ENCODE results near the gene PDE4C. TPM values are rescaled to one million over a fixed set of nuclear protein-coding genes. Genes with fewer than 3 reads are reported as not detected.

Gene PDE4C
- total and polyA plus RNA-seq, 2 experiments from 2014 or later: 0.10 to 0.43 TPM

DNA sequence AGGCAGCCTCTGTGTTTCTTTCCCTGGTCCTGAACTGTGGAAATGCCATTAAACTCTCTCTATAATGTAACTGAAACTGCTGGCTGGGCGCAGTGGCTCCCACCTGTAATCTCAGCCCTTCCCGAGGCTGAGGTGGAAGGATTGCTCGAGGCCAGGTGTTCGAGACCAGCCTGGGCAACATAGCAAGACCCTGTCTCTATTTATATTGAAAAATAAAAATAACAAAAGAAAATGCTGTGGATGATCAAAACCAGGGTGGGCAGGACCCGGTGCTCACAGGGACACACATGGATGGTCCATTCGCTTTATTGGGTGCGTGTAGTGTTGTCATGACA lies 29.8 kb downstream of the PDE4C start:
- Histone ChIP-seq H4K20me1 (ENCODE audit: insufficient read depth, poor library complexity, severe bottlenecking) (no peaks in the 10 kb centered on the region), H3K9me2 (replicated peaks; ENCODE audit: insufficient read depth) (no peaks in the 10 kb centered on the region), H3K4me1 (ENCODE audit: insufficient read depth) (peaks cover 10% of the 10 kb centered on the region), H3K9me3 (ENCODE audit: low read depth) (no peaks in the 10 kb centered on the region), H2AFZ (no peak overlapping the region), H3K36me3 (replicated peaks; ENCODE audit: insufficient read depth, low read depth) (no peaks in the 10 kb centered on the region), H3K27me3 (no peaks in the 10 kb centered on the region), H3K4me3 (no peak overlapping the region), H3K27ac (no peak overlapping the region), H3K79me2 (no peaks in the 10 kb centered on the region), H3K4me2 (no peak overlapping the region)
- TF ChIP-seq EZH2 (IDR thresholded peaks at IDR 0.05; ENCODE audit: borderline replicate concordance): no peak
- no peak for TF ChIP-seq EZH2phosphoT487 (IDR thresholded peaks at IDR 0.05; ENCODE audit: low read depth, severe bottlenecking, unreplicated experiment)
- TF ChIP-seq, protein P1, sequence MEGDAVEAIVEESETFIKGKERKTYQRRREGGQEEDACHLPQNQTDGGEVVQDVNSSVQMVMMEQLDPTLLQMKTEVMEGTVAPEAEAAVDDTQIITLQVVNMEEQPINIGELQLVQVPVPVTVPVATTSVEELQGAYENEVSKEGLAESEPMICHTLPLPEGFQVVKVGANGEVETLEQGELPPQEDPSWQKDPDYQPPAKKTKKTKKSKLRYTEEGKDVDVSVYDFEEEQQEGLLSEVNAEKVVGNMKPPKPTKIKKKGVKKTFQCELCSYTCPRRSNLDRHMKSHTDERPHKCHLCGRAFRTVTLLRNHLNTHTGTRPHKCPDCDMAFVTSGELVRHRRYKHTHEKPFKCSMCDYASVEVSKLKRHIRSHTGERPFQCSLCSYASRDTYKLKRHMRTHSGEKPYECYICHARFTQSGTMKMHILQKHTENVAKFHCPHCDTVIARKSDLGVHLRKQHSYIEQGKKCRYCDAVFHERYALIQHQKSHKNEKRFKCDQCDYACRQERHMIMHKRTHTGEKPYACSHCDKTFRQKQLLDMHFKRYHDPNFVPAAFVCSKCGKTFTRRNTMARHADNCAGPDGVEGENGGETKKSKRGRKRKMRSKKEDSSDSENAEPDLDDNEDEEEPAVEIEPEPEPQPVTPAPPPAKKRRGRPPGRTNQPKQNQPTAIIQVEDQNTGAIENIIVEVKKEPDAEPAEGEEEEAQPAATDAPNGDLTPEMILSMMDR (IDR thresholded peaks at IDR 0.05; ENCODE audit: poor library complexity): no peak
- no peak for DNase-seq (ENCODE audit: low spot score)
- 98% methylated on average over 7 of the region's 7 CpGs for WGBS (ENCODE audit: low lambda C conversion rate, missing lambda C conversion rate)

DNA sequence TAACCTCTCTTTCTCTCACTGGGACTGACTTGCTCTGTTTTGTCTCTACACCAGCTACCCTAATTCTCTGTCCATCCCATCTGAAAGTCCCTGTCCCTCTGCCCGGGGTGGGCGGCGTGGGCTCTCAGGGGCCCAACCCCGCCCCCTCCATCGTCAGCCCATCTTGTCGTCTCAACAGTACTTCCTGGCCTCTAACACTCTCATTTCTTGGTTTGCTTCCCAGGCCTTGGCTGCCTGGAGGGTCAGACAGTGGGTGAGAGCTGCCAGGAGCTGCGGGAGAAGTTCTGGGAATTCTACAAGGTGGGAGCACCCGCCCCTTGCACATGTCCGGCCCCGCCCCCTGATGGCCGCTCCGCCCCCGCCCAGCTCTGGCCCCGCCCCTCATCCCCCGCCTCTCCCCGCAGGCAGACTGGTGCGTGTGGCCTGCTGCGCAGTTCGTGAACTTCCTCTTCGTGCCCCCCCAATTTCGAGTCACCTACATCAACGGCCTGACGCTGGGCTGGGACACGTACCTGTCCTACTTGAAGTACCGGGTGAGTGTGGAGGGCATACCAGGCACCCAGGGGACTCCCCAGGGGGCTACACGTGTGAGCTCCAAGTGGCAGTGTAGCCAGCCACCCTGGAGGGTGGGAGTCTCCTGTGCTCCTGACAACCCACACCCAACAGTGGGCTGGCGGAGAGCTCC lies 31.5 kb downstream of the PDE4C start:
- Histone ChIP-seq H3K79me2 (no peaks in the 10 kb centered on the region), H3K9me3 (ENCODE audit: low read depth) (no peaks in the 10 kb centered on the region), H3K27ac (no peak overlapping the region), H2AFZ (no peak overlapping the region), H3K4me3 (no peak overlapping the region), H3K27me3 (no peaks in the 10 kb centered on the region), H3K36me3 (replicated peaks; ENCODE audit: insufficient read depth, low read depth) (no peaks in the 10 kb centered on the region), H3K4me2 (peak overlapping the region; percentile 98), H4K20me1 (ENCODE audit: insufficient read depth, poor library complexity, severe bottlenecking) (no peaks in the 10 kb centered on the region), H3K9me2 (replicated peaks; ENCODE audit: insufficient read depth) (no peaks in the 10 kb centered on the region), H3K4me1 (ENCODE audit: insufficient read depth) (peaks cover 10% of the 10 kb centered on the region)
- 66% methylated on average over 27 of the region's 27 CpGs for WGBS (ENCODE audit: low lambda C conversion rate, missing lambda C conversion rate)
- TF ChIP-seq, protein P1 (IDR thresholded peaks at IDR 0.05; ENCODE audit: poor library complexity): no peak
- TF ChIP-seq EZH2phosphoT487 (IDR thresholded peaks at IDR 0.05; ENCODE audit: low read depth, severe bottlenecking, unreplicated experiment) (no peak), EZH2 (IDR thresholded peaks at IDR 0.05; ENCODE audit: borderline replicate concordance) (no peak)
- DNase-seq (ENCODE audit: low spot score): no peak

DNA sequence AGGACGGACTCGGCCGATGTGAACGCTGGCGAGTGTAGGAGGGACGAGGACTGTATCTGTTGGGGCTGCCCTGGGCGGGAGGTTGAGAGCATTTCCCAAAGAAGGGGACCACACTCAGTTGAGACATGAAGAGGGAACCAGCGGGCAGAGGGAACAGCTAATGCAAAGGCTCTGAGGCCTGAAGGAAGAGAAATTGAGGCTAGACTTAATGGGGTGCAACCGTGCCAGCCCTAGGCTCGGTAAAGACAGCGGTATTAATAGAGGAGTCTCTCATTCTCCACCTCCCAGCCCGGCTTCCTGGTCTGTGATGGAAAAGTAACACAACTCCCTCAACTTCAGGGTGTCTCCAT lies 32.1 kb downstream of the PDE4C start:
- no peak overlapping the region for H3K27ac ChIP-seq

More for the DNA sequence above, 32.1 kb downstream of the PDE4C start:
- Histone ChIP-seq H3K9me2 (replicated peaks; ENCODE audit: insufficient read depth) (no peaks in the 10 kb centered on the region), H3K9me3 (ENCODE audit: low read depth) (no peaks in the 10 kb centered on the region), H3K4me1 (ENCODE audit: insufficient read depth) (peaks cover 10% of the 10 kb centered on the region), H3K27me3 (no peaks in the 10 kb centered on the region), H3K4me3 (no peak overlapping the region), H2AFZ (no peak overlapping the region), H3K4me2 (peak overlapping the region; percentile 98), H3K79me2 (no peaks in the 10 kb centered on the region), H3K36me3 (replicated peaks; ENCODE audit: insufficient read depth, low read depth) (no peaks in the 10 kb centered on the region), H4K20me1 (ENCODE audit: insufficient read depth, poor library complexity, severe bottlenecking) (no peaks in the 10 kb centered on the region)
- 73% methylated on average over 12 of the region's 12 CpGs for WGBS (ENCODE audit: low lambda C conversion rate, missing lambda C conversion rate)
- TF ChIP-seq, protein P1 (IDR thresholded peaks at IDR 0.05; ENCODE audit: poor library complexity): no peak
- no peak for TF ChIP-seq EZH2phosphoT487 (IDR thresholded peaks at IDR 0.05; ENCODE audit: low read depth, severe bottlenecking, unreplicated experiment)
- no peak for DNase-seq (ENCODE audit: low spot score)

Data from hepatocyte (in vitro differentiated cells).